ENCODE measurements around the gene NUDT1.
A peak's percentile ranks its signal among the peaks of the same experiment; 100 is the strongest.

Gene NUDT1

DNA sequence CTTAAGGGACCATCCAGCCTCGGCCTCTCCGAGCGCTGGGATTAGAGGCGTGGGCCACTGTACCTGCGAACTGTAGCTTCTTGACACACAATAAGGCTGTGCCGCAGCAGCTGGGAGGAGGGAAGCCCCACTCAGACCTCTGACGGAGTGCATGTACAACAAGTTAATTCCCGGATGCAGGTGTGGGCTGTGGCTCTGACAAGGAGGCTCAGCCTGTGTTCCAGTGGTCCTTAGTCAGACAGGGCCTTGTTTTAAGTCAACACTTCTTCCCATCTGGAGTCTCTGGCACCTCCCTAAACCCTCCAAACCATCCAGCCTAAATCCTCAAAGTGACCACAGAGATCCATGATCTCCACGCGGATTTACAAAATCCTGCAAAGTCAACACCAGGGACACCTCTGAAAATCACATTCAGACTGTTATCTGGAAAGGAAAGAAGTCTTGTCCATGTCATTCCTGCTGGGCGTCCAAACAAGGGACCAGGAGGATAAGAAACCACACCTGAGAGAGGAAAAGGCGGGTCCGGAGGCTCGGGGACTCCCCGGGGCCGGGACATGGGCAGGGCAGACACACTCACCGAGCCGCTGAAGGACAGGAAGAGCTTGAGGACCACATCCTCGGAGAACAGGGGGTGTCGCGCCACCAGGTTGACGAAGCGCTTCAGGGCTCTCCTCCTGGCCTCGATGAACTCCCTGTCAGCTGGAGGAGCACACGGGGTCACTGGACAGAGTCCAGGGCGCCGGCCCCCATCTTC lies 29.4 kb downstream of the NUDT1 start:
- DNase-seq, result peak; percentile 1

DNA sequence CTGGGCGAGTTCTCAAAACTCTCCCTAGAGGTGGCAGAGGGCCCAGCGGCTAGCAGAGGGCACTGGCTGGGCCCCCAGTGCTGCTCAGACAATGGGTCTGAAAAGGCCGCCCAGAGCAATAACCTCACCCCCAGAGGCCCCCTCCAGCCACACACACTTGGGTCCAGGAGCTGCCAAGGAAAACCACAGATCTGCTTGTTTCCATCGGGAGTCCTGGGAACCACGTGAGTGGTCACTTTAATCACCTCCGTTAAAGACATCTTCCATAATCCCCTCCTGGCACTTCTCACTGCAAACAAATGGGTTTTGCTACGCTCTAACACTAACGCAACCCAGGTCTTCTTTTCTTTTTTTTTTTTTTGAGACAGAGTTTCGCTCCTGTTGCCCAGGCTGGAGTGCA lies 30.0 kb downstream of the NUDT1 start:
- no peak for DNase-seq

DNA sequence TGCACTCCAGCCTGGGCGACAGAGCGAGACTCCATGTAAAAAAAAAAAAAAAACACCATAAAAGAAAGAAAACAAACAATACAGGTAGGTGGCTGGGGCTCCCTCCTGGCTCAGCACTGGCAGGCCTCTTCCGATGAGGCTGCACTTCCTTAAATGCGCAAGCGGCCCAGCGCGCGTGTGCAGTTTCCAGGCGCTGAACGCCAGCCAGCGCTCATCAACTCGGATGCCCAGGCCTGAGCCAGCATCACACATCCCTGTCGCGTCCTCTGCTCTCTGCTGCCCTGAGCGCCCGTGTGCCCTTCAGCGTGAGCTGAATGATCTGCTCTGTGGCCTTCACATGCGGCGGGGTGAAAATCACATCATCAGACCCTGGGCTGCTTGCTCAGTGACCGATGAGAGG lies 31.8 kb downstream of the NUDT1 start:
- no peak for DNase-seq

DNA sequence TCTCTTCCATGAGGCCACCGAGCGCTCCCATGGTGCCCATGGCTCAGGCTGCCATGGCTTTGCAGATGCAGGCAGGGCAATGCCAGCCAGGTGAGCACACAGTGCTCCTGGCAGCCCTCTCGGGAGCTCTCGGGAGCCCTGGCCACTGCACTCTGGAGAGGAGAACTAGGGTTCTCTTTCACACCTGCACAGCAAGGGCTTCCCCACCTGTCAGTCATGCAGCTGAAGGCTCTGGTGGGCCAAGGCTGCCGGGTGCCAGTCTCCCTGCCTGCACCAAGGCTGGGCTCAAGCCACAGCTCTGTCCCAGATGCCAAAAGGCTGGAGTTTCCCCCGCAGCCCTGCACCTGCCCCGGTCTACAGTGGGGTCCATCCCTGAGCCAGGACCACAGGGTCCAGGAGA lies 32.6 kb downstream of the NUDT1 start:
- no peak for DNase-seq

DNA sequence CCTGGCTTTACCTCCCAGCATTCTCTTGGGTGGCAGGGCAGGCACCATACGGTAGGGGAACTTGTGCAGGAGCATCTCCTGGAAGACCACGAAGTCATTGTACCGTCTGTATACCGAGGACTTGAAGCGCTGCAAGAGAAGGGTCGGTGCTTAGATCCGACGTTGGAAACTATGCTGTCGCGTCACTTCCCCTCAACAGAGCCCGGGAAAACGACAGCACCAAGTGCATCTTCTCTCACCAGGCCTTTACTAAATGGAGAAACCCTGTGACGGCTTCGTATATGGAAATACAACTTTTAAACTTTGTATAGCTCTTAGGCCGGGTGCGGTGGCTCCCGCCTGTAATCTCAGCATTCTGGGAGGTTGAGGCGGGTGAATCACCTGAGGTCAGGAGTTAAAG lies 33.1 kb downstream of the NUDT1 start:
- no peak for DNase-seq

DNA sequence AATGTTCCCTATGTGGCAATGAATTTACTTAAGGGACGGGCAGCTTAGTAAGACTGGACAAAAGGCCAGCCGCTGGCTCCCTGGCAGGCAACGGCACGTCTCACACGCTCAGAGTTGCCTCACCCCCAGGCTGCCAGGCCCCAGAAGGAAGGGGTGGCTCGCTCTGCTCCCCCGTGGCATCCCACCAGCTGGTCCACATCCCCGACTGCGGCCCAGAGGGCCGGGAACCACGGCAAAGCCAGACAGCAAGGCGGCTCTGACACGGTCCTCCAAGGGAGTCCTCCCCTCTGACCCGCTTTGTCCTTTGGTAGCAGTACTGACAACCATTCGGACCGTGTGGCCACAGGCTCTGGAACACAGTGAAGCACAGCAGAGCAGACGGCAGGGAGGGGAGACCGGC lies 34.1 kb downstream of the NUDT1 start:
- no peak for DNase-seq

DNA sequence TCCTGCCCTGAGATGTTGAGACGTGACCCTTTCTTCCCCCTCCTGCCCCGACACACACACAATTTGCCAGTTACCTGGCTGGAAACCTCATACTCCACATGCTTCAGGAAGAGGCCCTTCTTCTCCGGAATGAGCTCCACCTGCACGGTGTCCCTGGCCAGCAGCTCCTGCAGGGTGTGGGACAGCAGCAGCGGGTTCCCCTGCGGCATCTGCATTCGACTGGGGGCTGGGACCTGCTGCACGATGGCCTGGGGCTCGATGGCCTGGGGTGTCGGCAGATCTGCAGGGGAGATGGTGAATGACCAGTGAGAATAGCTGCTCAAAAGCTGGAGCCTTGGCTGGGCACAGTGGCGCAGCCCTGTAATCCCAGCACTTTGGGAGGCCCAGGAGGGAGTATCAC lies 36.0 kb downstream of the NUDT1 start:
- no peak for DNase-seq

DNA sequence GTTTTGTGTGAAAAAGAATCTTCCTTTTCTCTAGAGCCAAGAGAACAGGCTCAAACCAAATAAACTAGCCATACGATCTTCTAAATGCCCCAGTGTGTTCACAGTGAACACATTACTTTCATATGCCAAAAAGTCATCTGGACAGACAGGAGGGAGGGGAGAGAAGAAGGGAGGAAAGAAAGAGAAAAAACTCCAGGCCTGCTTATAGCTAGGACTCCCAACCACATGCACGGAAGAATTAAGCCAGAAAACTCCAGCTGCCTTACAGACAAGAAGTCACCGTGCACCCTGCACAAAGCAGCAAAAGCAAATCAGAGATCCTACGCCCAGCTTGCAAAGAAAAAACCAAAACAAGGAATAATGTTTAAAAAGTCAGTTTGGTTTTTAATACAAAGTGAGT lies 37.9 kb downstream of the NUDT1 start:
- no peak for DNase-seq

DNA sequence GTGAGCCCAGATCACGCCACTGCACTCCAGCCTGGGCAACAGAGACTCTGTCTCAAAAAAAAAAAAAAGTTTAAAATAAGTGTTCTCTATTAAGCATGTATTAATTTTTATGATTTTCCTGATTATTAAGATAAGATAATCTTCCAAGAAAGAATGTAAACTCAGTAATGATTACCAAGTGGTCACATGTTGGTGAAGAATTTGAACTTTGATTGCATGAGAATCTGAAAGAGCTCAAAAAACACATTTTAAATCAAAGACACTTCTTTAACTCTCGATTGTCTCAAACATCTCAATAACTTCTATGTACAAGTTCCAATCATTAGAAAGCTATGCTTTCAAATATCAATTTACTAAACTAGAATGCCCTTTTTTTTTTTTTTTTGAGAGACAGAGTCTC lies 38.4 kb downstream of the NUDT1 start:
- no peak for DNase-seq

DNA sequence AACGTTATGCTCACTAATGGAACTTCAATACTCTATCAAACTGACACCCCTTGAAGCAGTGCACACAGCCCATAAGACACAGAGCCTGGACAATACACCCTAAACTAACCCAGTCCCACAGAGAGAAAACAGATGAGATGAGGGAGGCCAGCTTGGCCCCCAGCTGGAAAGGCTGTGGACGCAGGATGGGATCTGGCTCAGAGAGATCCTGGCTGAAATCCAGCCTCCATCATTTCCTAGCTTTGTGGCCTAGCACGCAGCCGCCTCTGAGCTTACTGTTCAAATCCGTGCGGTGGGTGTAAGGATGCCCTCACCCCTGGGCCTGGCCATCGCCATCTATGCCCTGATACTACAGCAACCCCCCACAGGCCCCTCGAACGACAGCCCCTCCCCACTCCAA lies 39.5 kb downstream of the NUDT1 start:
- no peak for DNase-seq

DNA sequence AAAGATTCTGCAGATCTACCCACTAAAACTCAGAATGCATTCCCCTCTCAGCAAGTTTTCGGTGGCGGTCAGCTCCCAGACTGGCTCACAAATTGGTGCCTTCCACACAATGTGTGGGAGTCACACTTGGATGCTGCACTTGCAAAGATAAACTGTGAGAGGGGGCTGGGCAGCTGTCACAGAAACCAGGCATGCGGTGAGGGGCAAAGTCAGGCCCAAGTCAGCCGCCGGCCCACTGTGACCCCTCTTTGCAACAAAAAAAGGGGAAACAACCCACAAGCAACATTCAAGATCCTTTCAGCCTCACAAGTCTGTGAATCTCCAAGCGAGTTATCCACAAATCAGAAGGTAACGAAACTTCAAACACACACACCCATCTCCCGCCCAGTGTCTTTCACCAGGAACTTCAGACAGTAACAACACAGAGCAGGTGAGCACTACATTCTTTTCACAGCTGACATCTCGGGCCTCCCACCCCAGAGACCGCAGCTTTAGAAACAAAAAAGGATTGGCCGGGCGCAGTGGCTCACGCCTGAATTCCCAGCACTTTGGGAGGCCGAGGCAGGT lies 40.2 kb downstream of the NUDT1 start:
- DNase-seq, result no peak

DNA sequence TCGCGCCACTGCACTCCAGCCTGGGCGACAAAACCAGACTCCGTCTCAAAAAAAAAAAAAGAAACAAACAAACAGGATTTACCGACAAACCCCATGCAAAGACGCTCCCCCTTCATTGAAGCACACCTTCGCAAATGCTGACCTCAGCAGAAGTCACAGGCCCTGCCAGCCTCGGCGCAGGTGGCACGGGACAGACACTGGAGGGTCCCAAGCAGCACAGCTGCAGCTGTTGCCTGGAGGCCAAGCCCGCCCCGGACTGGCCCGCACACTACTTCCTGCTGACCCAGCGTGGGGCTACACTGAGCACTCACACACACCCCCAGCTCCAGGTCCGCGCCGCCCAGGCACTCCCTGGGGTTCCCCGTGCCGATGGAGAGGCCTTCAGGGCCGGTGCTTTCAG lies 41.0 kb downstream of the NUDT1 start:
- no peak for DNase-seq

DNA sequence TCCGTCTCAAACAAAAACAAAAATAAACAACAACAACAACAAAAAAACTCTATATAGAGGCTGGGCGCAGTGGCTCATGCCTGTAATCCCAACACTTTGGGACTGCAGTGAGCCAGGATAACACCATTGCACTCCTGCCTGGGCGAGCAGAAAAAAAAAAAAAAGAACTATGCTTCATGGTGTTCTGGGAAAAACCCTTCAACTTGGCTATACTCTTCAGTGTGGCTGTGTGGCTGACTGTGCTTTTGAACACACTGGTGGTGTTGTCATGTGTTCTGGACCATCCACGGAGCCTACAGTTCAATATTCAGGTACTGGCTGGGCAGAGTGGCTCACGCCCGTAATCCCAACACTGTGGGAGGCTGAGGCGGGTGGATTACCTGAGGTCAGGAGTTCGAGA lies 45.7 kb downstream of the NUDT1 start:
- no peak for DNase-seq

DNA sequence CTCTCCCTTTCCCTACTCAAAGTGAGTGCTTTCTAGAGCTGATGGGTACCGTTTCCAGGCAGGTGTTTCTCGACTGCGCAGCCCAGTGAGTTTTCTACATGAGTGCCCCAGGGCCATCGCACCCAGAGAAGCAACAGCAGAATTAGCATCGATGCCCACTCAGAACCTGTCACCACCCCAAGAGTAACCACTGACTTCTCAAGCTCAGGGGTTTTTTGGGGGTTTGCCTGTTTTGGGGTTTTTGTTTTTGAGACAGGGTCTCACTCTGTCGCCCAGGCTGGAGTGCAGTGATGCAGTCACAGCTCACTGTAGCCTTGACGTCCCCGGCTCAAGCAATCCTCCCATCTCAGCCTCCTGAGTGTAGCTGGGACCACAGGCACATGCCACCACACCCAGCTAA lies 46.5 kb downstream of the NUDT1 start:
- no peak for DNase-seq

DNA sequence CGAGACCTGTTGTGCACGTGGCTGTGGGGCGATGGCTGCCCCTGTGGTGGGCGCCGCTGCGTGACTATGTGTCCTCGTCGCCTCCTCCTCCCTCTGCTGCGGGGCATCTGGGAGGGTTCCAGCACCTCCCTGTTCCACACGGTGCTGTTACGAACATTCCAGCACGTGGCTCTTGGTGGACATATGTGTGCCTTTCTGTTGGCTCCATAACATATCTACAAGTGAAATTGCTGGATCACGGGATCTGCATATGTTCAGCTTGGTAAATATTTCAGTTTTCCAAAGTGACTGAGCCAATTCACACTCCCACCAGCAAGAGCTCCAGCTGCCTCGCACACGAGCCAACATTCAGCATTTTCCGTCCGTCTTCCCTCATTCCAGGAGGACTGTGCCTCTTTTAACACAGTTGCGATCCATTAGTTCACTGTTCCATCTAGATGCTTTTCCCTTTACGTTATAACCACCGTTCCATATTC lies 47.1 kb downstream of the NUDT1 start:
- DNase-seq, result no peak

DNA sequence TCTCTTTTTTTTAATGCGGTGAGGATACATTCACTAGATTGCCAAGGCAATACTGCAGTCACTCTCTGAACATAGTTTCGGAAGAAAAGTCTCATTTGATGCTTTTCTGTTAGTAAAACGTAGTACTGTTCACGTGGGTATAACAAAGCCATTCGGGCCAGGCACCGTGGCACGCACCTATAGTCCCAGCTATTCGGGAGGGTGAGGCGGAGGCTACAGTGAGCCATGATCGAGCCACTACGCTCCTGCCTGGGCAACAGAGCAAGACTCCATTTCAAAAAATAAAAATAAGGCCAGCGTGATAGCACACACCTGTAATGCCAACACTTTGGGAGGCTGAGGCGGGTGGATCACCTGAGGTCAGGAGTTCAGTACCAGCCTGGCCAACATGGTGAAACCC lies 47.6 kb downstream of the NUDT1 start:
- no peak for DNase-seq

DNA sequence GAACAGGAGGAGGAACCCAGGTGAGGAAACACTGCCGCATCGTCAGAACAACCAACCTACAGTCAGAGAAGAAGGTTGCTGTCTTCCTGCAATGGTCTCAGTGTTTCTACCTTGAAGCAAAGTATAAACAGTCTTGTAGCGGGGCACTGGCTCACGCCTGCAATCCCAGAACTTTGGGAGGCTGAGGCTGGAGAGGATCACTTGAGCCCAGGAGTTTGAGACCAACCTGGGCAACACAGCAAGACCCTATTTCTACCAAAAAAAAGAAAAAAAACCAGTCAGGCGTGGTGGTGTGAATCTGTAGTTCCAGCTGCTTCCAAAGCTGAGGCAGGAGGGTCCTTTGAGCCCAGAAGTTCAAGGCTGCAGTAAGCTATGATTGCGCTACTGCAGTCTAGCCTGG lies 48.9 kb downstream of the NUDT1 start:
- no peak for DNase-seq

DNA sequence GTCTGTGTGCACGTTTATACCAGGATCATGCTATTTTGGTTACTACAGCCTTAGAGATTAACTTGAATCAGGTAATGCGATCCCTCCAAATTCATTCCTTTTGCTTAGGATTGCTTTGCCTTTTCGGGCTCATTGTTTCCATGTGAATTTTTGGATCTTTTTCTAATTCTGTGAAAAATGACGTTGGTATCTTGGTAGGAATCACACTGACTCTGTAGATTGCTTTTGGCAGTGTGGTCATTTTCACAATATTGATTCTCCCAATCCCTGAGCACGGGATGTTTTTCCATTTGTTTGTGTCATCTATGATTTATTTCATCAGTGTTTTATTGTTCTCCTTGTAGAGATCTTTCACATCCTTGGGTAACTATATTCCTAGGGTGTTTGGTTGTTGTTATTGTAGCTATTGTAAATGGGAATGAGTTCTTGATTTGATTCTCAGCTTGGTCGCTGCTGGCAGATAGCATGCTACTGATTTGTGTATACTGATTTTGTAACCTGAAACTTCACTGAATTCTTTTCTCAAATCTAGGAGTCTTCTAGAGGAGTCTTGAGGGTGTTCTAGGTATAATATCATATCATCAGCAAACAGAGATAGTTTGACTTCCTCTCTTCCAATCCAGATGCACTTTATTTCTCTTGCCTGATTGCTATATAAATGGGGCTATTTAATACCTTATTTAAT lies 54.1 kb downstream of the NUDT1 start:
- DNase-seq, result no peak

DNA sequence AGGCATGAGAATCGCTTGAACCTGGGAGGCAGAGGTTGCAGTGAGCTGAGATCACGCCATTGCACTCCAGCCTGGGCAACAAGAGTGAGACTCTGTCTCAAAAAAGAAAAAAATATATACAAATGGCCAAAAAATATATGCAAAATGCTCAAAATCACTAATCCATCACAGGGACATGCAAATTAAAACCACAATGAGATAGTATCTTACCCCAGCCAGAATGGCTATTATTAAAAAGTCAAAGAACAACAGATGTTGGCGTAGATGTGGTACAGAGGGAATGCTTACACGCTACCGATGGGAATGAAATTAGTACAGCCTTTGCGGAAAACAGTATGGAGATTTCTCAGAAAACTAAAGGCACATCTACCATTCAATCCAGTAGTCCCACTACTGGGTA lies 54.8 kb downstream of the NUDT1 start:
- DNase-seq, result no peak

DNA sequence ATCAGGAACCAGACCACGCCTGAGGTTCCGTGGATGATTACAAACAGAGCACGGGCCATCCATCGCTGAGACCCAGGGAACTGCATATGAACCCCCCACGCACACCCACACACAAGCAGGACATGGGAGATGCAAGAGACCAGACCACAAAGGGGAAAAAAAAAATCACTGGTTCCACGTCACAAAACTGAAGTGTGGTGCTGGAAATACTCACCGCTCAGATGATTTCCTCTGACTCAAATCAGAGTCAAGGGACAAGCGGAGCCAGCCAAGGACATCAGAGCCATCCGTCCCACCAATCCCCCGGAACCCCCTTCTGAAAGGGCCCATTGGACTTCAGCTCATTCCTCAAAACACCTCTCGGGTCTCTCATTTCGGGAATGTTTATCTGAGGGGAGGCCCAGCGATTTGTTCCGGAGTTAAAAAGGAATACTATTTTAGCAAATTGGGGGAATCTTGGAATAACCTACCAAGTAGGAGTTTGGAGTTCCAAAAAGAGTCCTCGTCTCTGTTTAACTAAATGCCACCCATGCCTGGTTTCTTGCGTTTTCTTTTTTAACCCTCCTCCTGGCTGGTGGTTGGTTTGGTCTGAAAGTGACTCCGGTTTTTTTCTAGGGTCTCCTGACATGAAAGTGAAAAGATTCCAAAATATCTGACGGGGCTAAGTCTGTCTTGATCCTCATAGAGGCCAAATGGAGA lies 57.3 kb downstream of the NUDT1 start:
- DNase-seq, result no peak

DNA sequence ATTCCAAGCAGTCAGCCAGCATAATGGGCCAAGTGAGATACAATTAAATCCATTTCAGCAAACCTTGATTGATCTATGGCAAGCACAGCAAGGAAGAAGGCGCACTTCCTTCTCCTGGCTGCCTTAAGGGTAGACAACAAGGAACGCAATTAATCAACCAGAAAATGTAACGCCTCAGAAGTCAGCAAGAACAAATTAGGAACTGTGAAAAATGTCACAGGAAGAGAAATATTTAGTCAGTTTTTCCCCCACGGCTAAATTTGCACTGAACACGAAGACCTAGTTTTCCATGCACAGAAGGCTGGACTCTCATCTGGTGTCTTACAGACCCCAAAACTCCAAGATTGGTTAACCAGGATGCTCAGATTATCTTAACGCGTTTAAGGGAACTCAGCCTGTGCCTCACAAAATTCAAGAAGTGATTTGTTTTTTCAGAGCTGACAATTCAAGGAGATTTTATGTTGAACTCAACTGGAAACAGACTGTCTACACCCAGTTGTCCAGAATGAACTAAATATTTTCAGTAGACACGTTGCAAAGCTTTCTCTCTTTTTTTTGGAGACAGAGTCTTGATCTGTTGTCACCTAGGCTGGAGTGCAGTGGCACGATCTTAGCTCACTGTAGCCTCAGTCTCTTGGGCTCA lies 58.0 kb downstream of the NUDT1 start:
- no peak for DNase-seq

All from 8988T (cell line).